Neural crest cell (in vitro differentiated cells): ENCODE data around the gene IFI35. TPM values are rescaled to one million over a fixed set of nuclear protein-coding genes. Genes with fewer than 3 reads are reported as not detected.
A peak's percentile ranks its signal among the peaks of the same experiment; 100 is the strongest.

ENCODE experiments used
- DNase-seq: peaks from one replicate; pipeline ENCODE4 v3.0.0; 2021; ENCODE audit warnings: low read depth, mixed read lengths, low spot score
- H3K27ac Mint-ChIP-seq: one replicate; pipeline ENCODE4 v1.8.0; 2021; ENCODE audit warnings: mild to moderate bottlenecking, mixed read lengths; ENCODE audit not compliant: unreplicated experiment
- H3K27me3 Mint-ChIP-seq: 2 replicates; pipeline ENCODE4 v1.8.0; 2021; ENCODE audit warnings: low read depth, mild to moderate bottlenecking, mixed read lengths
- H3K36me3 Mint-ChIP-seq: 2 replicates; pipeline ENCODE4 v1.8.0; 2021; ENCODE audit warnings: low read depth, mild to moderate bottlenecking, mixed read lengths
- H3K4me1 Mint-ChIP-seq: 2 replicates; pipeline ENCODE4 v1.8.0; 2021; ENCODE audit warnings: mixed read lengths
- H3K4me3 Mint-ChIP-seq: one replicate; pipeline ENCODE4 v1.8.0; 2021; ENCODE audit warnings: mild to moderate bottlenecking, mixed read lengths
- H3K9me3 Mint-ChIP-seq: 2 replicates; pipeline ENCODE4 v1.8.0; 2021; ENCODE audit warnings: mixed read lengths
- CTCF ChIP-seq: fragments of 200-600 bp; sonication (generic); conservative IDR thresholded peaks from 2 replicates; pipeline ENCODE4 v1.5.0; 2021; ENCODE audit warnings: antibody characterized with exemption, mild to moderate bottlenecking
- total RNA-seq: library from RNA; stranded (reverse); gene quantifications from 2 replicates; pipeline ENCODE4 v1.2.1, GENCODE V29; 2021

The IFI35 gene
- total RNA-seq, 1 donor from 2014 or later = 0.91 TPM

GRCh38 chr17:43025290-43025657, 18.7 kb downstream of the IFI35 start:
- Mint-ChIP-seq H3K9me3 (no peaks in the 10 kb centered on the region), H3K27me3 (peaks cover 3% of the 10 kb centered on the region), H3K4me1 (peaks cover 46% of the 10 kb centered on the region), H3K36me3 (no peaks in the 10 kb centered on the region), H3K27ac (peak overlapping the region; percentile 62), H3K4me3 (peak overlapping the region; percentile 95)
- DNase-seq = no peak
- TF ChIP-seq CTCF = no peak

GRCh38 chr17:43025766-43026537, 19.4 kb downstream of the IFI35 start:
- Mint-ChIP-seq H3K4me3 (peak overlapping the region; percentile 95), H3K36me3 (no peaks in the 10 kb centered on the region), H3K27me3 (peaks cover 3% of the 10 kb centered on the region), H3K4me1 (peaks cover 46% of the 10 kb centered on the region), H3K27ac (no peak overlapping the region), H3K9me3 (no peaks in the 10 kb centered on the region)
- no peak for DNase-seq
- no peak for TF ChIP-seq CTCF

- peaks cover 3% of the 10 kb centered on the region for H3K27me3 Mint-ChIP-seq
- H3K4me1 Mint-ChIP-seq = peaks cover 42% of the 10 kb centered on the region
- H3K9me3 Mint-ChIP-seq = no peaks in the 10 kb centered on the region
- no peak overlapping the region for H3K27ac Mint-ChIP-seq
- no peaks in the 10 kb centered on the region for H3K36me3 Mint-ChIP-seq
- peak overlapping the region; percentile 74 for H3K4me3 Mint-ChIP-seq
- TF ChIP-seq CTCF = no peak
- DNase-seq = no peak
Measured at GRCh38 chr17:43026595-43026994, 20.0 kb downstream of the IFI35 start.

- Mint-ChIP-seq H3K4me3 (peak overlapping the region; percentile 74), H3K9me3 (no peaks in the 10 kb centered on the region), H3K36me3 (no peaks in the 10 kb centered on the region), H3K27ac (no peak overlapping the region), H3K4me1 (peaks cover 42% of the 10 kb centered on the region), H3K27me3 (peaks cover 3% of the 10 kb centered on the region)
- no peak for TF ChIP-seq CTCF
- no peak for DNase-seq
Measured at GRCh38 chr17:43027091-43028032, 20.8 kb downstream of the IFI35 start.

- H3K4me1 Mint-ChIP-seq = peaks cover 44% of the 10 kb centered on the region
- no peaks in the 10 kb centered on the region for H3K9me3 Mint-ChIP-seq
- peak overlapping the region; percentile 47 for H3K4me3 Mint-ChIP-seq
- no peak for DNase-seq
- no peak for TF ChIP-seq CTCF
- peaks cover 3% of the 10 kb centered on the region for H3K27me3 Mint-ChIP-seq
- H3K36me3 Mint-ChIP-seq = no peaks in the 10 kb centered on the region
- peak overlapping the region; percentile 83 for H3K27ac Mint-ChIP-seq
Measured at GRCh38 chr17:43028221-43028861, 21.8 kb downstream of the IFI35 start.
